GM23338 (cell line): ENCODE data around the gene MT4. TPM values are rescaled to one million over a fixed set of nuclear protein-coding genes. Genes with fewer than 3 reads are reported as not detected.

Experiments
- ATAC-seq: fragments of 200-7000 bp; cut with Tn5 transposase; 3 replicates; pipeline ENCODE4 v1.9.1; 2020
- DNase-seq: peaks from one replicate; pipeline ENCODE4 v3.0.0-alpha.2; 2015; ENCODE audit warnings: low spot score
- H2AFZ ChIP-seq: fragments of 200-600 bp; sonication (generic); 2 replicates; pipeline ENCODE4 v1.8.0; 2016; ENCODE audit warnings: antibody characterized with exemption, mild to moderate bottlenecking, moderate library complexity
- H3F3A ChIP-seq: fragments of 200-600 bp; sonication (generic); replicated peaks from 2 replicates; pipeline ENCODE4 v1.8.0; 2017; ENCODE audit warnings: antibody characterized with exemption, mixed run types, low read depth
- H3K27ac ChIP-seq: fragments of 200-600 bp; sonication (generic); 2 replicates; pipeline ENCODE4 v1.6.1; 2016; ENCODE audit warnings: low read depth
- H3K27me3 ChIP-seq: fragments of 200-600 bp; sonication (generic); 2 replicates; pipeline ENCODE4 v1.8.0; 2016; ENCODE audit warnings: mild to moderate bottlenecking, mixed run types, moderate library complexity; ENCODE audit not compliant: insufficient read depth
- H3K36me3 ChIP-seq: fragments of 200-600 bp; sonication (generic); 2 replicates; pipeline ENCODE4 v1.8.0; 2016; ENCODE audit warnings: mild to moderate bottlenecking; ENCODE audit not compliant: insufficient read depth
- H3K4me1 ChIP-seq: fragments of 200-600 bp; sonication (generic); 2 replicates; pipeline ENCODE4 v1.8.0; 2016; ENCODE audit warnings: mild to moderate bottlenecking, moderate library complexity; ENCODE audit not compliant: insufficient read depth
- H3K4me2 ChIP-seq: fragments of 200-600 bp; sonication (generic); 2 replicates; pipeline ENCODE4 v1.7.1; 2017; ENCODE audit warnings: mixed run types
- H3K4me3 ChIP-seq: fragments of 200-600 bp; sonication (generic); 2 replicates; pipeline ENCODE4 v1.6.1; 2016; ENCODE audit warnings: mixed run types
- H3K79me2 ChIP-seq: fragments of 200-600 bp; sonication (generic); replicated peaks from 2 replicates; pipeline ENCODE4 v1.8.0; 2017; ENCODE audit warnings: mild to moderate bottlenecking; ENCODE audit not compliant: insufficient read depth
- H3K9me2 ChIP-seq: fragments of 200-600 bp; sonication (generic); 2 replicates; pipeline ENCODE4 v1.8.0; 2017; ENCODE audit not compliant: insufficient read depth
- H4K20me1 ChIP-seq: fragments of 200-600 bp; sonication (generic); replicated peaks from 2 replicates; pipeline ENCODE4 v1.8.0; 2017; ENCODE audit warnings: mild to moderate bottlenecking; ENCODE audit not compliant: insufficient read depth
- H3K27ac Mint-ChIP-seq: 2 replicates; pipeline ENCODE4 v1.8.0; 2020; ENCODE audit warnings: inconsistent platforms, mild to moderate bottlenecking, moderate library complexity, mixed read lengths
- H3K27me3 Mint-ChIP-seq: 3 replicates; pipeline ENCODE4 v1.8.0; 2022; ENCODE audit warnings: low read depth, mild to moderate bottlenecking, moderate library complexity, mixed read lengths, inconsistent platforms; ENCODE audit not compliant: insufficient read depth, poor library complexity
- H3K36me3 Mint-ChIP-seq: 3 replicates; pipeline ENCODE4 v1.8.0; 2021; ENCODE audit warnings: low read depth, mild to moderate bottlenecking, inconsistent platforms, moderate library complexity, mixed read lengths
- H3K4me1 Mint-ChIP-seq: 3 replicates; pipeline ENCODE4 v1.8.0; 2020; ENCODE audit warnings: mild to moderate bottlenecking, inconsistent platforms, mixed read lengths
- H3K4me3 Mint-ChIP-seq: 3 replicates; pipeline ENCODE4 v1.8.0; 2021; ENCODE audit warnings: moderate library complexity, mild to moderate bottlenecking, inconsistent platforms, mixed read lengths
- H3K9me3 Mint-ChIP-seq: 3 replicates; pipeline ENCODE4 v1.8.0; 2020; ENCODE audit warnings: moderate library complexity, mild to moderate bottlenecking, inconsistent platforms, mixed read lengths
- CREB1 ChIP-seq: fragments of 250-450 bp; sonication (Bioruptor Pico); IDR thresholded peaks from 2 replicates; pipeline ENCODE4 v1.5.0; 2020; ENCODE audit warnings: low read depth, mild to moderate bottlenecking, moderate library complexity
- EZH2 ChIP-seq: fragments of 200-600 bp; sonication (generic); IDR thresholded peaks from one replicate; pipeline ENCODE4 v1.8.0; 2017; ENCODE audit warnings: antibody characterized with exemption, mild to moderate bottlenecking, low read depth; ENCODE audit not compliant: unreplicated experiment
- EZH2phosphoT487 ChIP-seq: fragments of 200-600 bp; sonication (generic); IDR thresholded peaks from one replicate; pipeline ENCODE4 v1.8.1; 2018; ENCODE audit warnings: antibody characterized with exemption; ENCODE audit not compliant: unreplicated experiment
- POLR2AphosphoS5 ChIP-seq: IDR thresholded peaks from 2 replicates; pipeline ENCODE4 v1.6.1; 2016; ENCODE audit warnings: antibody characterized with exemption, low read depth
- ZNF114 ChIP-seq: fragments of 250-450 bp; sonication (Bioruptor Pico); IDR thresholded peaks from 2 replicates; pipeline ENCODE4 v1.5.0; 2020; ENCODE audit warnings: mild to moderate bottlenecking, moderate library complexity
- ZNF331 ChIP-seq: fragments of 250-450 bp; sonication (Bioruptor Pico); IDR thresholded peaks from 2 replicates; pipeline ENCODE4 v1.5.0; 2020; ENCODE audit warnings: low read depth, mild to moderate bottlenecking, moderate library complexity
- polyA plus RNA-seq: library from polyadenylated mRNA; unstranded; fragments of >200 nt; fragmentation: Nextera tagmentation; extraction: Ambion mirVana; gene quantifications from 2 replicates; pipeline ENCODE4 v1.2.1, GENCODE V29; 2016
- total RNA-seq: library from RNA; depleted of rRNA; stranded (reverse); fragments of >200 nt; shearing (Covaris generic); gene quantifications from 2 replicates; pipeline ENCODE4 v1.2.3, GENCODE V29; 2014
- TF ChIP-seq, protein P1 (sequence below): IDR thresholded peaks from 2 replicates; pipeline ENCODE4 v1.6.1; 2016; ENCODE audit warnings: antibody characterized with exemption
- TF ChIP-seq, protein P2 (sequence below), 2 experiments: fragments of 200-600 bp in 1 of 2; sonication (generic) in 1 of 2; conservative IDR thresholded peaks; 2 replicates each; pipeline versions ENCODE4 v1.5.1 to v1.6.1; 2016 to 2017; ENCODE audit warnings: antibody characterized with exemption in 2 of 2, low read depth in 2 of 2, mild to moderate bottlenecking in 2 of 2, moderate library complexity in 1 of 2
- TF ChIP-seq, protein P3 (sequence below): fragments of 250-450 bp; sonication (Bioruptor Pico); IDR thresholded peaks from 2 replicates; pipeline ENCODE4 v1.5.0; 2020; ENCODE audit warnings: mild to moderate bottlenecking, moderate library complexity

The MT4 gene
- total and polyA plus RNA-seq, 2 experiments from 2014 or later: not detected

DNA sequence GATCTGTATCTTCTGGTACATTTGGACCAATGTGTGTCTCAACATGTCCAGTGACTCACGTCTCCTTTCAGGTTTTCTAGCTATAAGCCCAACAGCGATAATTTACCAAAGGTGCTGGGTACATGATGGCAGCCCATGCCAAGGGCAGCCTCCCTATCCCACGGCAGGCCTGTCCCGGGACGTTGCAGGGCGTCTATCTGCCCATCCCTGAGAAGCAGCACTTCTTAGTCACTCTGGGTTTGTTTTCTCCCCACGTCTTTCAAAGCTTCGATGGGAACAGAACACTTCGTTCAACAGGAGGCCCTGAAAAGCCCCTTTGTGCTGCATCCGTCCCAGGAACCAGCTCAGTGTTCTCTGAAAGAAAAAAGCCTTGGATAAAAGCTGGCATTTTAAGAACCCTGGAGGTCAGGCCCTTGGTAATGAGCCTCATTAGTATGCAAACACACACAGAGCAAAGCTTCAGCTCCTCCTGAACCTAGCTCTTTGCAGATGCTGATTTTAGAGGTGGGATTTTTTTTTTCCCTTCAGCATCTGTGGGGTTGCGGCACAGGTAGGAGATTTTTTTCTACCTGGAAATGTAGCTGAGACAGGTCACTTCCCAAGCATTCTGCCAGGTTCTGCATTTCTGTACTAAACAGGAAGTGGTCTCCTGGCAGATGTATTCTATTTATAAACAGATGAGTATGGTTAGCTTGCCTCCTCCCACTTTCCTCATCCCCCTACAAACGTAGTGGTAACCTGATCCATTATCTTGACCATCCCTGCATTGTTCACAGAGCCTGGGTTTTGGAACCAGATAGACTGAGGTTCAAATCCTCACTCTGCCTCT, 17.5 kb upstream of the MT4 start:
- peak; percentile 95 for ATAC-seq
- Histone ChIP-seq H3K27me3 (no peaks in the 10 kb centered on the region), H3K36me3 (no peaks in the 10 kb centered on the region), H3K27ac (peak overlapping the region; percentile 97), H3K4me2 (peak overlapping the region; percentile 72), H2AFZ (peak overlapping the region; percentile 11; the same call in 1 of the 2 replicates), H3K79me2 (no peaks in the 10 kb centered on the region), H4K20me1 (no peaks in the 10 kb centered on the region), H3K4me3 (peak overlapping the region; percentile 40; the same call in 1 of the 2 replicates), H3F3A (peaks cover 11% of the 10 kb centered on the region; the same call in 1 of the 2 replicates), H3K9me2 (no peaks in the 10 kb centered on the region), H3K4me1 (peaks cover 24% of the 10 kb centered on the region)
- H3K36me3 Mint-ChIP-seq: no peaks in the 10 kb centered on the region
- TF ChIP-seq ZNF114 (no peak), POLR2AphosphoS5 (0 out of 2 replicates have a peak, but pooled peaks have one; percentile 27), CREB1 (0 out of 2 replicates have a peak, but pooled peaks have one; percentile 1), EZH2 (peak; percentile 20), ZNF331 (CRISPR knock-in tag) (no peak), EZH2phosphoT487 (no peak)
- TF ChIP-seq, protein P1, sequence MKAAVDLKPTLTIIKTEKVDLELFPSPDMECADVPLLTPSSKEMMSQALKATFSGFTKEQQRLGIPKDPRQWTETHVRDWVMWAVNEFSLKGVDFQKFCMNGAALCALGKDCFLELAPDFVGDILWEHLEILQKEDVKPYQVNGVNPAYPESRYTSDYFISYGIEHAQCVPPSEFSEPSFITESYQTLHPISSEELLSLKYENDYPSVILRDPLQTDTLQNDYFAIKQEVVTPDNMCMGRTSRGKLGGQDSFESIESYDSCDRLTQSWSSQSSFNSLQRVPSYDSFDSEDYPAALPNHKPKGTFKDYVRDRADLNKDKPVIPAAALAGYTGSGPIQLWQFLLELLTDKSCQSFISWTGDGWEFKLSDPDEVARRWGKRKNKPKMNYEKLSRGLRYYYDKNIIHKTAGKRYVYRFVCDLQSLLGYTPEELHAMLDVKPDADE: 0 out of 2 replicates have a peak, but pooled peaks have one; percentile 11
- TF ChIP-seq, protein P2, sequence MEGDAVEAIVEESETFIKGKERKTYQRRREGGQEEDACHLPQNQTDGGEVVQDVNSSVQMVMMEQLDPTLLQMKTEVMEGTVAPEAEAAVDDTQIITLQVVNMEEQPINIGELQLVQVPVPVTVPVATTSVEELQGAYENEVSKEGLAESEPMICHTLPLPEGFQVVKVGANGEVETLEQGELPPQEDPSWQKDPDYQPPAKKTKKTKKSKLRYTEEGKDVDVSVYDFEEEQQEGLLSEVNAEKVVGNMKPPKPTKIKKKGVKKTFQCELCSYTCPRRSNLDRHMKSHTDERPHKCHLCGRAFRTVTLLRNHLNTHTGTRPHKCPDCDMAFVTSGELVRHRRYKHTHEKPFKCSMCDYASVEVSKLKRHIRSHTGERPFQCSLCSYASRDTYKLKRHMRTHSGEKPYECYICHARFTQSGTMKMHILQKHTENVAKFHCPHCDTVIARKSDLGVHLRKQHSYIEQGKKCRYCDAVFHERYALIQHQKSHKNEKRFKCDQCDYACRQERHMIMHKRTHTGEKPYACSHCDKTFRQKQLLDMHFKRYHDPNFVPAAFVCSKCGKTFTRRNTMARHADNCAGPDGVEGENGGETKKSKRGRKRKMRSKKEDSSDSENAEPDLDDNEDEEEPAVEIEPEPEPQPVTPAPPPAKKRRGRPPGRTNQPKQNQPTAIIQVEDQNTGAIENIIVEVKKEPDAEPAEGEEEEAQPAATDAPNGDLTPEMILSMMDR (conservative IDR thresholded peaks at IDR 0.05; ENCODE audit: low read depth in 2 of 2): no peak
- TF ChIP-seq, protein P3, sequence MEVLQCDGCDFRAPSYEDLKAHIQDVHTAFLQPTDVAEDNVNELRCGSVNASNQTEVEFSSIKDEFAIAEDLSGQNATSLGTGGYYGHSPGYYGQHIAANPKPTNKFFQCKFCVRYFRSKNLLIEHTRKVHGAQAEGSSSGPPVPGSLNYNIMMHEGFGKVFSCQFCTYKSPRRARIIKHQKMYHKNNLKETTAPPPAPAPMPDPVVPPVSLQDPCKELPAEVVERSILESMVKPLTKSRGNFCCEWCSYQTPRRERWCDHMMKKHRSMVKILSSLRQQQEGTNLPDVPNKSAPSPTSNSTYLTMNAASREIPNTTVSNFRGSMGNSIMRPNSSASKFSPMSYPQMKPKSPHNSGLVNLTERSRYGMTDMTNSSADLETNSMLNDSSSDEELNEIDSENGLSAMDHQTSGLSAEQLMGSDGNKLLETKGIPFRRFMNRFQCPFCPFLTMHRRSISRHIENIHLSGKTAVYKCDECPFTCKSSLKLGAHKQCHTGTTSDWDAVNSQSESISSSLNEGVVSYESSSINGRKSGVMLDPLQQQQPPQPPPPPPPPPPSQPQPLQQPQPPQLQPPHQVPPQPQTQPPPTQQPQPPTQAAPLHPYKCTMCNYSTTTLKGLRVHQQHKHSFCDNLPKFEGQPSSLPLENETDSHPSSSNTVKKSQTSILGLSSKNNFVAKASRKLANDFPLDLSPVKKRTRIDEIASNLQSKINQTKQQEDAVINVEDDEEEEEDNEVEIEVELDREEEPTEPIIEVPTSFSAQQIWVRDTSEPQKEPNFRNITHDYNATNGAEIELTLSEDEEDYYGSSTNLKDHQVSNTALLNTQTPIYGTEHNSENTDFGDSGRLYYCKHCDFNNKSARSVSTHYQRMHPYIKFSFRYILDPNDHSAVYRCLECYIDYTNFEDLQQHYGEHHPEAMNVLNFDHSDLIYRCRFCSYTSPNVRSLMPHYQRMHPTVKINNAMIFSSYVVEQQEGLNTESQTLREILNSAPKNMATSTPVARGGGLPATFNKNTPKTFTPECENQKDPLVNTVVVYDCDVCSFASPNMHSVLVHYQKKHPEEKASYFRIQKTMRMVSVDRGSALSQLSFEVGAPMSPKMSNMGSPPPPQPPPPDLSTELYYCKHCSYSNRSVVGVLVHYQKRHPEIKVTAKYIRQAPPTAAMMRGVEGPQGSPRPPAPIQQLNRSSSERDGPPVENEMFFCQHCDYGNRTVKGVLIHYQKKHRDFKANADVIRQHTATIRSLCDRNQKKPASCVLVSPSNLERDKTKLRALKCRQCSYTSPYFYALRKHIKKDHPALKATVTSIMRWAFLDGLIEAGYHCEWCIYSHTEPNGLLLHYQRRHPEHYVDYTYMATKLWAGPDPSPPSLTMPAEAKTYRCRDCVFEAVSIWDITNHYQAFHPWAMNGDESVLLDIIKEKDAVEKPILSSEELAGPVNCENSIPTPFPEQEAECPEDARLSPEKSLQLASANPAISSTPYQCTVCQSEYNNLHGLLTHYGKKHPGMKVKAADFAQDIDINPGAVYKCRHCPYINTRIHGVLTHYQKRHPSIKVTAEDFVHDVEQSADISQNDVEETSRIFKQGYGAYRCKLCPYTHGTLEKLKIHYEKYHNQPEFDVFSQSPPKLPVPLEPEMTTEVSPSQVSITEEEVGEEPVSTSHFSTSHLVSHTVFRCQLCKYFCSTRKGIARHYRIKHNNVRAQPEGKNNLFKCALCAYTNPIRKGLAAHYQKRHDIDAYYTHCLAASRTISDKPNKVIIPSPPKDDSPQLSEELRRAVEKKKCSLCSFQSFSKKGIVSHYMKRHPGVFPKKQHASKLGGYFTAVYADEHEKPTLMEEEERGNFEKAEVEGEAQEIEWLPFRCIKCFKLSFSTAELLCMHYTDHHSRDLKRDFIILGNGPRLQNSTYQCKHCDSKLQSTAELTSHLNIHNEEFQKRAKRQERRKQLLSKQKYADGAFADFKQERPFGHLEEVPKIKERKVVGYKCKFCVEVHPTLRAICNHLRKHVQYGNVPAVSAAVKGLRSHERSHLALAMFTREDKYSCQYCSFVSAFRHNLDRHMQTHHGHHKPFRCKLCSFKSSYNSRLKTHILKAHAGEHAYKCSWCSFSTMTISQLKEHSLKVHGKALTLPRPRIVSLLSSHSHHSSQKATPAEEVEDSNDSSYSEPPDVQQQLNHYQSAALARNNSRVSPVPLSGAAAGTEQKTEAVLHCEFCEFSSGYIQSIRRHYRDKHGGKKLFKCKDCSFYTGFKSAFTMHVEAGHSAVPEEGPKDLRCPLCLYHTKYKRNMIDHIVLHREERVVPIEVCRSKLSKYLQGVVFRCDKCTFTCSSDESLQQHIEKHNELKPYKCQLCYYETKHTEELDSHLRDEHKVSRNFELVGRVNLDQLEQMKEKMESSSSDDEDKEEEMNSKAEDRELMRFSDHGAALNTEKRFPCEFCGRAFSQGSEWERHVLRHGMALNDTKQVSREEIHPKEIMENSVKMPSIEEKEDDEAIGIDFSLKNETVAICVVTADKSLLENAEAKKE (CRISPR knock-in tag): peak; percentile 28; the same call in 1 of the 2 replicates
- peak overlapping the region; percentile 96 for H3K27ac Mint-ChIP-seq
- peak; percentile 88 for DNase-seq
- peaks cover 24% of the 10 kb centered on the region for H3K27me3 Mint-ChIP-seq
- peaks cover 32% of the 10 kb centered on the region for H3K4me1 Mint-ChIP-seq
- H3K4me3 Mint-ChIP-seq: peak overlapping the region; percentile 63
- H3K9me3 Mint-ChIP-seq: no peaks in the 10 kb centered on the region; the same call in 2 of the 3 replicates
